Spleen (tissue), 11 donors: ENCODE data around the gene HIVEP1. TPM values are rescaled to one million over a fixed set of nuclear protein-coding genes. Genes with fewer than 3 reads are reported as not detected.

Experiments
- DNase-seq: peaks from one replicate; pipeline ENCODE4 v3.0.0-alpha.2; 2020
- H3K27ac ChIP-seq, 8 donors: fragments of 200-600 bp; sonication (generic) in 7 of 8; 1 replicate in 4 of 8; 2 replicates in 4 of 8; pipeline versions ENCODE4 v1.5.0 to v1.8.0; 2016 to 2021; ENCODE audit warnings: inconsistent platforms in 4 of 8, mild to moderate bottlenecking in 4 of 8, moderate library complexity in 1 of 8
- H3K27me3 ChIP-seq, 7 donors: fragments of 200-600 bp; sonication (generic) in 6 of 7; replicated peaks in 1 of 7; 1 replicate in 4 of 7; 2 replicates in 3 of 7; pipeline versions ENCODE4 v1.5.0 to v1.8.0; 2016 to 2021; ENCODE audit warnings: inconsistent platforms in 3 of 7, mild to moderate bottlenecking in 1 of 7
- H3K36me3 ChIP-seq, 6 donors: fragments of 200-600 bp; sonication (generic) in 5 of 6; 1 replicate in 4 of 6; 2 replicates in 2 of 6; pipeline versions ENCODE4 v1.5.0 to v1.8.0; 2016 to 2021; ENCODE audit warnings: inconsistent platforms in 2 of 6
- H3K4me1 ChIP-seq, 6 donors: fragments of 200-600 bp; sonication (generic) in 5 of 6; 1 replicate in 3 of 6; 2 replicates in 3 of 6; pipeline versions ENCODE4 v1.5.0 to v1.8.0; 2016 to 2021; ENCODE audit warnings: inconsistent platforms in 3 of 6
- H3K4me3 ChIP-seq, 8 donors: fragments of 200-600 bp; sonication (generic) in 7 of 8; 1 replicate in 4 of 8; 2 replicates in 4 of 8; pipeline versions ENCODE4 v1.5.0 to v1.8.0; 2016 to 2021; ENCODE audit warnings: inconsistent platforms in 4 of 8, mild to moderate bottlenecking in 4 of 8, moderate library complexity in 2 of 8
- H3K9me3 ChIP-seq, 8 donors: fragments of 200-600 bp; sonication (generic) in 7 of 8; 1 replicate in 4 of 8; 2 replicates in 4 of 8; pipeline versions ENCODE4 v1.5.0 to v1.8.0; 2016 to 2021; ENCODE audit warnings: inconsistent platforms in 4 of 8
- POLR2A ChIP-seq, 3 donors: fragments of 450-650 bp; IDR thresholded peaks; one replicate each; pipeline ENCODE4 v1.5.1; 2017; ENCODE audit warnings: antibody characterized with exemption in 3 of 3, mild to moderate bottlenecking in 1 of 3
- POLR2AphosphoS5 ChIP-seq, 3 donors: sonication (generic); formaldehyde crosslinking; IDR thresholded peaks; one replicate each; pipeline ENCODE4 v1.5.1; 2017; ENCODE audit warnings: antibody characterized with exemption in 3 of 3
- WGBS, 5 donors: extraction: QIAGEN DNeasy Blood & Tissue Kit in 3 of 5; methylation state at CpG; one replicate each; pipeline versions ENCODE4 v1.1.5 to v1.1.7; 2013 to 2018; 5-methylcytosine and 5-hydroxymethylcytosine counted together
- intact Hi-C: fragments of 100-400 bp; cut with DNase I; formaldehyde crosslinking; loops from one replicate; pipeline ENCODE4 v1.15.0; 2023; ENCODE audit warnings: low total_unique reads
- polyA plus RNA-seq, 3 donors: library from polyadenylated mRNA; stranded (reverse); fragments of 200-250 nt; gene quantifications; one replicate each; pipeline ENCODE4 v1.2.1, GENCODE V29; 2013
- total RNA-seq, 7 donors: library from RNA; depleted of rRNA in 3 of 7; stranded (reverse); fragments of >200 nt in 3 of 7; fragmentation: NEBNext Ultra II Directional in 4 of 7; extraction: Animal tissue kit (Norgen Biotek cat#: 25700) in 4 of 7; gene quantifications; one replicate each; pipeline versions ENCODE4 v1.1.0 to v1.2.1, GENCODE V29; 2016 to 2021
- TF ChIP-seq, protein P1 (sequence below), 11 experiments: fragments of 200-600 bp in 7 of 11; fragments of 450-650 bp in 4 of 11; sonication (generic) in 4 of 11; IDR thresholded peaks in 8 of 11; conservative IDR thresholded peaks in 3 of 11; 1 replicate in 7 of 11; 2 replicates in 4 of 11; pipeline versions ENCODE4 v1.4.0 to v1.8.0; 2016 to 2021; ENCODE audit warnings: antibody characterized with exemption in 11 of 11, inconsistent platforms in 4 of 11, mild to moderate bottlenecking in 1 of 11
- donor health status: healthy with polysubstance abuse.
- donor health status: DM: no; HTN: no; CAD: no; lungs with moderate emphysema.
- donor health status: DM: no; HTN: no; CAD: no.
- donor health status: Bipolar disorder and iron deficiency.
- donor health status: healthy.
- donor health status: DM: no; HTN: no; CAD: no.
- donor health status: DM: yes; HTN: yes; CAD: no.

Gene HIVEP1
- total and polyA plus RNA-seq, 10 donors = 2.8 to 64.1 (median 39.7) TPM

DNA sequence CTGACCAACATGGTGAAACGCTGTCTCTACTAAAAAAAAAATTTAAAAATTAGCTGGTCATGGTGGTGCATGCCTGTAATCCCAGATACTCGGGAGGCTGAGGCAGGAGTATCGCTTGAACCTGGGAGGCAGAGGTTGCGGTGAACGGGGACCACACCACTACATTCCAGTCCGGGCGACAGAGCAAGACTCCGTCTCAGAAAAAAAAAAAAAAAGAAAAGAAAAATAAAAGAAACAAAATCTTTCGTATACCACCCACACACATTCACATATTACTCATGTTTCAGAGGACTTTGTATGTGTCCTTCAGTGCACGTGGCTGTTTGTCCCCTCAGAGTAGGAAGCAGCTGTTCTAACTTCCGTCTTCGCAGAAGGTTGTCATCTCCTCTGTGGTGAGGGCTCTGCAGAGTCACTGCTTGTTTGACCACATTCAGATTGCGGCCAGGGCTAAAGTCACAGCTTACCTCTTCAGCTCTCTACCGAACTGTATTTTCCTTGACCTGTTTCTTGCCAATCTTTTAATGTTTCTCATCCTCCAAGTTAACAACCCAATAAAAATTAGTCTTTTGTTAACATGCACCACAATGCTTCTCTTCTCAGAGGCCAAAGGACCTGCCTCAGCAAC, 36.6 kb upstream of the HIVEP1 start:
- peak overlapping the region in 6 of 8 donors; percentile 35 to 63 (median 48) for H3K27ac ChIP-seq
- no peaks in the 10 kb centered on the region for H3K9me3 ChIP-seq
- peak overlapping the region in 1 of 8 donors; percentile 28 for H3K4me3 ChIP-seq
- no peaks in the 10 kb centered on the region for H3K27me3 ChIP-seq
- H3K4me1 ChIP-seq = peaks cover 4 to 30% (median 20%) of the 10 kb centered on the region in 6 donors
- intact Hi-C loops = no loop called here
- peak; percentile 79 for DNase-seq
- TF ChIP-seq, protein P1, sequence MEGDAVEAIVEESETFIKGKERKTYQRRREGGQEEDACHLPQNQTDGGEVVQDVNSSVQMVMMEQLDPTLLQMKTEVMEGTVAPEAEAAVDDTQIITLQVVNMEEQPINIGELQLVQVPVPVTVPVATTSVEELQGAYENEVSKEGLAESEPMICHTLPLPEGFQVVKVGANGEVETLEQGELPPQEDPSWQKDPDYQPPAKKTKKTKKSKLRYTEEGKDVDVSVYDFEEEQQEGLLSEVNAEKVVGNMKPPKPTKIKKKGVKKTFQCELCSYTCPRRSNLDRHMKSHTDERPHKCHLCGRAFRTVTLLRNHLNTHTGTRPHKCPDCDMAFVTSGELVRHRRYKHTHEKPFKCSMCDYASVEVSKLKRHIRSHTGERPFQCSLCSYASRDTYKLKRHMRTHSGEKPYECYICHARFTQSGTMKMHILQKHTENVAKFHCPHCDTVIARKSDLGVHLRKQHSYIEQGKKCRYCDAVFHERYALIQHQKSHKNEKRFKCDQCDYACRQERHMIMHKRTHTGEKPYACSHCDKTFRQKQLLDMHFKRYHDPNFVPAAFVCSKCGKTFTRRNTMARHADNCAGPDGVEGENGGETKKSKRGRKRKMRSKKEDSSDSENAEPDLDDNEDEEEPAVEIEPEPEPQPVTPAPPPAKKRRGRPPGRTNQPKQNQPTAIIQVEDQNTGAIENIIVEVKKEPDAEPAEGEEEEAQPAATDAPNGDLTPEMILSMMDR (IDR thresholded peaks at IDR 0.05 in 8 of 11, conservative IDR thresholded peaks at IDR 0.05 in 3 of 11) = no peak
- peak in 1 of 3 donors; percentile 84 for TF ChIP-seq POLR2AphosphoS5 (IDR thresholded peaks at IDR 0.05)
- 46 to 51% (median 48%) methylated on average over 14 of the region's 14 CpGs for WGBS, 5 donors
- H3K36me3 ChIP-seq = no peaks in the 10 kb centered on the region

- no peak for TF ChIP-seq POLR2AphosphoS5 (IDR thresholded peaks at IDR 0.05)
- Histone ChIP-seq H3K9me3 (no peaks in the 10 kb centered on the region), H3K36me3 (no peaks in the 10 kb centered on the region), H3K4me3 (no peak overlapping the region), H3K27me3 (no peaks in the 10 kb centered on the region), H3K27ac (peak overlapping the region in 5 of 8 donors; percentile 35 to 63 (median 45)), H3K4me1 (peaks cover 4 to 30% (median 20%) of the 10 kb centered on the region in 6 donors)
- WGBS, 5 donors = 74 to 96% (median 89%) methylated on average over 1 of the region's 1 CpG
- DNase-seq = no peak
- intact Hi-C loops = no loop called here
Measured at GRCh38 chr6:11976489-11976888, 35.6 kb upstream of the HIVEP1 start.

DNA sequence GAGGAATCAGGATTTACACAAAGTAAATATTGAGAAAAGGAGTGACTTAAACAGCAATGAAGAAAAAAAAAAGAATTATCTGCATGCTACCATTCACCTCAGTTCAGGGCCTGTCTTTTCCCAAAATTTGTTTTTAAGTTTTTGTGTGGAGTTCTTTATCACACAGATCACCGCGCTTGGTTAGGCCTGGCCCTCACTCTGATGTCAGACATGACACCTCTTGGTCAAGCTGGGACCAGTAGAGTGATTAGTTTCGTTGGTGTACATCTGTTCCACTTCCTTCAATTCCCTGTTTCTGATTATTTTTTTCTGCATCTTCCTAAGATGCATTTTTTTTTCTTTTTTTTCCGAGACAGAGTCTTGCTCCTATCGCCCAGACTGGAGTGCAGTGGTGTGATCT, 34.9 kb upstream of the HIVEP1 start:
- no peaks in the 10 kb centered on the region for H3K36me3 ChIP-seq
- H3K4me3 ChIP-seq = no peak overlapping the region
- H3K27me3 ChIP-seq = no peaks in the 10 kb centered on the region
- DNase-seq = no peak
- H3K4me1 ChIP-seq = peaks cover 4 to 30% (median 20%) of the 10 kb centered on the region in 6 donors
- TF ChIP-seq POLR2AphosphoS5 (IDR thresholded peaks at IDR 0.05) = no peak
- TF ChIP-seq POLR2A (IDR thresholded peaks at IDR 0.05) = no peak
- TF ChIP-seq, protein P1 (IDR thresholded peaks at IDR 0.05 in 8 of 11, conservative IDR thresholded peaks at IDR 0.05 in 3 of 11) = no peak
- intact Hi-C loops = no loop called here
- 90 to 94% (median 93%) methylated on average over 5 of the region's 5 CpGs for WGBS, 5 donors
- no peak overlapping the region for H3K27ac ChIP-seq
- no peaks in the 10 kb centered on the region for H3K9me3 ChIP-seq

DNA sequence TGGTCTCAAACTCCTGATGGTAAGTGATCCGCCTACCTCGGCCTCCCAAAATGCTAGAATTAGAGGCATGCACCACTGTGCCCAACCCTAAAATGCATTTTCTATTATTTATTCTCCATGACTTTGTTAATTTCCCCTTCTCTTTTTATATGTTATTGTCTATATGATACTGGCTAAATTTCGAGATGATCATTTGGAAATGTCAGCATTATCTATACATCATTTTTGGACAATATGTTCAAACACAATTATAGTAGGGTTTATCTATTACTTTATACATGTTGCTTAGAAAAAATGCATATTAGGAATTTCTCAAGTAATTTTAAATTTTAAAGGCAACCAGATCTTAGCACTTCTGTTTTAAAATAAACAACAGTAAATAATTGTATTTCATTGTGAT, 34.4 kb upstream of the HIVEP1 start:
- H3K4me3 ChIP-seq = no peak overlapping the region
- peaks cover 4 to 30% (median 20%) of the 10 kb centered on the region in 6 donors for H3K4me1 ChIP-seq
- intact Hi-C loops = no loop called here
- no peaks in the 10 kb centered on the region for H3K9me3 ChIP-seq
- no peak for DNase-seq
- TF ChIP-seq, protein P1 (IDR thresholded peaks at IDR 0.05 in 8 of 11, conservative IDR thresholded peaks at IDR 0.05 in 3 of 11) = no peak
- TF ChIP-seq POLR2A (IDR thresholded peaks at IDR 0.05) = no peak
- TF ChIP-seq POLR2AphosphoS5 (IDR thresholded peaks at IDR 0.05) = no peak
- H3K27ac ChIP-seq = no peak overlapping the region
- 95 to 99% (median 96%) methylated on average over 3 of the region's 3 CpGs for WGBS, 5 donors
- no peaks in the 10 kb centered on the region for H3K27me3 ChIP-seq
- H3K36me3 ChIP-seq = no peaks in the 10 kb centered on the region
